ENCODE data around the gene APC2.

DNA sequence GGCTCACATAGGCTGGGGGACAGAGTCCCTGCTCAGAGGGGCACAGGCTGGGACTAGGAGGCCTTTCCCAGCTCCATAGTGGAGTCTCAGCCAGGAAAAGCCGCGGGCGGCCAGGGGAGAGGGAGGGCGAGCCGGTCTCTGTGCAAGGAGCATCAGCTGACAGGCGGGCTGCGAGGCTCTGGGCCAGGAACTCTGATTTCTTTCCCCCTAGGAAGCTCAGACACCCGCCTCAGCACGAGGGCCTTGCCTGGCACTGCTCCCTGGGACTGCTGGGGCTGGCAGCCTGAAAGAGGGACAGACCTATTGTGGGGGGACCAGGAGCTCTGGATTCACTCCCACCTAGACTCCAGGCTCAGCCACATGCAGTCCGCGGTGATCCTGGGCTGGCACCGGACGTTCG, 71.7 kb downstream of the APC2 start:
- TF ChIP-seq, protein P1, sequence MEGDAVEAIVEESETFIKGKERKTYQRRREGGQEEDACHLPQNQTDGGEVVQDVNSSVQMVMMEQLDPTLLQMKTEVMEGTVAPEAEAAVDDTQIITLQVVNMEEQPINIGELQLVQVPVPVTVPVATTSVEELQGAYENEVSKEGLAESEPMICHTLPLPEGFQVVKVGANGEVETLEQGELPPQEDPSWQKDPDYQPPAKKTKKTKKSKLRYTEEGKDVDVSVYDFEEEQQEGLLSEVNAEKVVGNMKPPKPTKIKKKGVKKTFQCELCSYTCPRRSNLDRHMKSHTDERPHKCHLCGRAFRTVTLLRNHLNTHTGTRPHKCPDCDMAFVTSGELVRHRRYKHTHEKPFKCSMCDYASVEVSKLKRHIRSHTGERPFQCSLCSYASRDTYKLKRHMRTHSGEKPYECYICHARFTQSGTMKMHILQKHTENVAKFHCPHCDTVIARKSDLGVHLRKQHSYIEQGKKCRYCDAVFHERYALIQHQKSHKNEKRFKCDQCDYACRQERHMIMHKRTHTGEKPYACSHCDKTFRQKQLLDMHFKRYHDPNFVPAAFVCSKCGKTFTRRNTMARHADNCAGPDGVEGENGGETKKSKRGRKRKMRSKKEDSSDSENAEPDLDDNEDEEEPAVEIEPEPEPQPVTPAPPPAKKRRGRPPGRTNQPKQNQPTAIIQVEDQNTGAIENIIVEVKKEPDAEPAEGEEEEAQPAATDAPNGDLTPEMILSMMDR (IDR thresholded peaks at IDR 0.05; ENCODE audit: low read depth, low read length), result no peak
- TF ChIP-seq EZH2phosphoT487 (IDR thresholded peaks at IDR 0.05; ENCODE audit: low read depth), result no peak
